Stimulated activated CD4-positive, alpha-beta T cell treated with anti-CD3 and anti-CD28 coated beads, Interleukin-1b, Interleukin-23, amount 100 ng/mL, for 48 hours (primary cell): ENCODE data around the gene PLEKHG2.
"Not testable (repeated sequence)": the region's sequence is repeated elsewhere in the genome, so short reads cannot be mapped to it uniquely, and the experiment has no call there.

Experiments used
- DNase-seq: peaks from one replicate; pipeline ENCODE4 v3.0.0-alpha.2; 2020

PLEKHG2 gene, protein sequence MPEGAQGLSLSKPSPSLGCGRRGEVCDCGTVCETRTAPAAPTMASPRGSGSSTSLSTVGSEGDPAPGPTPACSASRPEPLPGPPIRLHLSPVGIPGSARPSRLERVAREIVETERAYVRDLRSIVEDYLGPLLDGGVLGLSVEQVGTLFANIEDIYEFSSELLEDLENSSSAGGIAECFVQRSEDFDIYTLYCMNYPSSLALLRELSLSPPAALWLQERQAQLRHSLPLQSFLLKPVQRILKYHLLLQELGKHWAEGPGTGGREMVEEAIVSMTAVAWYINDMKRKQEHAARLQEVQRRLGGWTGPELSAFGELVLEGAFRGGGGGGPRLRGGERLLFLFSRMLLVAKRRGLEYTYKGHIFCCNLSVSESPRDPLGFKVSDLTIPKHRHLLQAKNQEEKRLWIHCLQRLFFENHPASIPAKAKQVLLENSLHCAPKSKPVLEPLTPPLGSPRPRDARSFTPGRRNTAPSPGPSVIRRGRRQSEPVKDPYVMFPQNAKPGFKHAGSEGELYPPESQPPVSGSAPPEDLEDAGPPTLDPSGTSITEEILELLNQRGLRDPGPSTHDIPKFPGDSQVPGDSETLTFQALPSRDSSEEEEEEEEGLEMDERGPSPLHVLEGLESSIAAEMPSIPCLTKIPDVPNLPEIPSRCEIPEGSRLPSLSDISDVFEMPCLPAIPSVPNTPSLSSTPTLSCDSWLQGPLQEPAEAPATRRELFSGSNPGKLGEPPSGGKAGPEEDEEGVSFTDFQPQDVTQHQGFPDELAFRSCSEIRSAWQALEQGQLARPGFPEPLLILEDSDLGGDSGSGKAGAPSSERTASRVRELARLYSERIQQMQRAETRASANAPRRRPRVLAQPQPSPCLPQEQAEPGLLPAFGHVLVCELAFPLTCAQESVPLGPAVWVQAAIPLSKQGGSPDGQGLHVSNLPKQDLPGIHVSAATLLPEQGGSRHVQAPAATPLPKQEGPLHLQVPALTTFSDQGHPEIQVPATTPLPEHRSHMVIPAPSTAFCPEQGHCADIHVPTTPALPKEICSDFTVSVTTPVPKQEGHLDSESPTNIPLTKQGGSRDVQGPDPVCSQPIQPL (N-terminal part only)

DNA sequence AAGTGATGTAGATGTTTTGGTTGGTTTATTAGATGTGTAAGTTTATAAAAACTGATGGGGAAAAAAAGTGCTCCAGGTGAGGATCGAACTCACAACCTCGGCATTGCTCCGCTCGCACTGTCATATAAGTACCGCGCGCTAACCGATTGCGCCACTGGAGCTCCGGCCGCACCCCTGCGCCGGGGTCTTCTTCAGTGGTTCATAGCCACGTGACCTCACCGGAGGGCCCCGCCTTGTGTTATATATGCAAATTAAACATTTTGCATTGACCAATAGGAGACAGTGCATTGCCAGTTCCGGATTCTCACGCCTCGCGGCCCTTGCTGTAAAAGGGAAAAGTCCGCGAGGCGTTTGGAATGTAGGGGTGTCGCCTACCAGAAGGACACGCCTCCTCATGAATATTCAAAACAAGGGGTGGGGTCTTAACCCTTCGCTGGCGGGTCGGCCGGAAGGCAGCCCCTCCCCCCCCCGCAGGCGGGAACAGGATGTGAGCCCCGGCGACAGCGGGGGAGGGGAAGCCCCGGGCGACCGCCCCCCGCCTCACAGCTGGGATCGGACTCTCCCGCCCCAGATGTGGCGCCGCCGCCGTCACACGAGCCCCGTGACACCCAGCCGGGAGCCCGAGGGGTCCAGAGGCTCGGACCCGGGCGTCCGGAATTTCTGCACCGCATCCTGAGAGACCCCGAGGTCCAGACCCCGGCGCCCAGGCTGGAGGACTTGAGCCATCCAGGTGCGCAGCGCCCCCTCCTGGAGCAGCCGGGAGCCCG is at the start of gene PLEKHG2:
PLEKHG2 (plus strand) TSS at position 570 of the 767 bp plus-strand sequence. CDS start 1,418 bp downstream, outside the sequence.
- peak; percentile 98 for DNase-seq

DNA sequence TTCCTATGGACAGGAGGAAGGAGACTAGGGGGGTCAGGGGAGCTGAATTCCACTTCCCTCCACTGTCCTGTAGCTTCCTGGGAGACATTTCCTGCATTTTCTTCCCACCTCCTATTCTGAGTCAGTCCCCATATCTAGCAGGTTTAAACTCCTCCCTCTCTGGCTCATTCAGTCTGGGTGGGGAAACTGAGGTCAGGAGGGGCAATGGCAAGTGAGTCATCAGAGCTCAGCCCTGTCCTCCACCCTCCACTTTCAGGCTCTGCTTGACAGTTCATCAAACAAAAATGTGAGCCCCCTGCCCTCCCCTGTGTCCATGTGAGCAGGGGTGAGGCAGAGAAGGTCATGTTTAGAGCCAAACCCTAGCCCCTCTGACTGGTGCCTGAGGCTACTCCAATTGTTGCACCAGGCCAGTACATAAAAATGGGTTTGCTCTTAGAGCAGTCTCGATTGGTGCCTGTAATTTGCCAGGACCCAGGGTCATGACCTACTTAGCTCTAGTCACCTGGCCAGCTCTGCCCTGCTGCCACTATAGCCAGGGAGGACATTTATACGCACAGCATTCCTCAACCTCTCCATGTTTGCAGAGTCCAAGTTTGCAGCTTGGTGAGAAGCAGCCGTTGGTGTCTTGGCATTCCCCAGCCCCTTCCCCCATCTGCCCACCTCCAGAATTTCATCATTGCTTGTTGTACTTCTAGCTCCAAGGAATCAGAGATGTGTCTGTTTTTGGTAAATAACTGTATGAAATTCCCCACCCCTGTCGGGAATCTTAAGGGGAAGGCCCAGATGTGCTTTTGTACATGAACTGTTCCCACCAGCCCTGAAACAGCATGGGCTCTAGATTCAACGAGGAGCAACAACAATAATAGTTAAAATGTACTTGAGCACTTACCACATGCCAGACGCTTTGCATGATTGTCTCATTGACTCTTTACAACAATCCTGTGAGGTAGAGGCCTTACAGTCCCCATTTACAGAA is 49.5 kb upstream of the PLEKHG2 start:
- DNase-seq: no peak

DNA sequence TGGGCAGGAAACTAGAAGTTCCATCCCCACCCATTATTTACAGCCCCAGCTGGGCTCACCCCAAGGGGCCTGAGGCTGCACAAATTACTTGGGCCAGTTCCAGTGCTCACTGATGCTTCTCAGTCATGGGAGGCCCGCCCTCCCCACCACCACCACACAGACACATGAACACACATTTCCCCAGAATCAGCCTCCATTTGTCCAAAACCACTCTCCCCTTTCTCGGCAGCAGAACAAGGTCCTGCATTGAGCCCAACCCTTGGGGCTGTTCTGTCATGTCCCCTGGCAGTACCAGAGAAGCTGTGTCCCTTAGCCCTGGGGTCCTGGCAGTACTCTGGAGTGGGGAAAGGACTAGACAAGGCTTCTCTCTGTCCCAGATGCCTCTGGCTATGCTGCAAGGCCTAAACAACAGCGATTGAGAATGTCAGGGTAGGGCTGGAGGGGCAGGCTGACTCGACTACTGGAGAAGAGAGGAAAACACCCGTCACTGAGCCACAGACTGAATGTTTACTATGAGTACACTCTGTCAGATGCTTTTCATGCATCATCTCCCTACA is 48.5 kb upstream of the PLEKHG2 start:
- peak; percentile 25 for DNase-seq

DNA sequence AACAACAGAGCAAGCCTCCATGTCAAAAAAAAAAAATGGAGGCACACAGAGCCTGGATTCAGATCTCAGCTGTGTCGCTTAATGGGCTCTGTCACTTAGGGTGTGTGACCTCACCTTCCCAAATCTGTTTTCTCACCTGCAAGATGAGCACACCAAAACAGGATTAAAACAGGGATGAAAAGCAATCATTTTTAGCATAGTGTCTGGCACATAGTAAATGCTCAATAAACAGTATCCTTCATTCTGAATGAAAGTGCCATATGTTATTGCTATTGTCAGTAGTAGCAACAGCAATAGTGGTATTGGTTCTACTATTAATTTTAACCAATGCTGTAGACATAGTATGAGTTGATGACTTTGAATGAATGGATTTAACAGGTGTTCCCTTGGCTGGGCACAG is 46.9 kb upstream of the PLEKHG2 start:
- no peak for DNase-seq

DNA sequence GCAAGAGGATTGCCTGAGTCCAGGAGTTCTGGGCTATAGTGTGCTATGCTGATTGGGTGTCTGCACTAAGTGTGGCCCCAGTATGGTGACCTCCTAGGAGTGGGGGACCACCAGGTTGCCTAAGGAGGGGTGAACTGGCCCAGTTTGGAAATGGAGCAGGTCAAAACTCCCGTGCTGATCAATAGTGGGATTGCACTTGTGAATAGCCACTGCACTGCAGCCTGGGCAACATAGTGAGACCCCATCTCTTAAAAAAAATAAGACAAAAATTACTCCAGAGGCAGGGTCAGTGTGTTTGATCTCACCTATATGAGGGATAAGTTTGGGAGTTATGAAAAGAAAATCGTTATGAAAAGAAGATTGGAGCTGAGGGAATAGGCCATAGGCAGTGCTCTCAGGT is 43.3 kb upstream of the PLEKHG2 start:
- no peak for DNase-seq

DNA sequence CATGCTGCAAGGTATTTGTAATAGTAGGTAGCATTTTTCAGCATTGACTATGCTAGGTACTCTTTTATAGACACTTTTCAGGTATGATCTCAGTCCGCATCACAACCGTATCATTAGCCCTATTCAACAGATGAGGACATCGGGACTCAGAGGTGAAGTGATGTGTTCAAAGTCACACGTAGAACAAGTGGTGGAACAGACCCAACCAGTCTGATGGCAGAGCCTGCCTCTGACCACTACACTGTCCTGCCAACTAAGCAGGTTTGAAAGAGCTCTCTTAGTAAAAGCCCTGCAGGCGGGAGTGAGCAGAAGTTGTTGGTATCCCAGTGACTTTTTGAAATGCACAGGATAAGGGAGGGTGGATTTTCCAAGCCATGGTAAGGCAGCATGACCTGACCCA is 41.7 kb upstream of the PLEKHG2 start:
- no peak for DNase-seq

DNA sequence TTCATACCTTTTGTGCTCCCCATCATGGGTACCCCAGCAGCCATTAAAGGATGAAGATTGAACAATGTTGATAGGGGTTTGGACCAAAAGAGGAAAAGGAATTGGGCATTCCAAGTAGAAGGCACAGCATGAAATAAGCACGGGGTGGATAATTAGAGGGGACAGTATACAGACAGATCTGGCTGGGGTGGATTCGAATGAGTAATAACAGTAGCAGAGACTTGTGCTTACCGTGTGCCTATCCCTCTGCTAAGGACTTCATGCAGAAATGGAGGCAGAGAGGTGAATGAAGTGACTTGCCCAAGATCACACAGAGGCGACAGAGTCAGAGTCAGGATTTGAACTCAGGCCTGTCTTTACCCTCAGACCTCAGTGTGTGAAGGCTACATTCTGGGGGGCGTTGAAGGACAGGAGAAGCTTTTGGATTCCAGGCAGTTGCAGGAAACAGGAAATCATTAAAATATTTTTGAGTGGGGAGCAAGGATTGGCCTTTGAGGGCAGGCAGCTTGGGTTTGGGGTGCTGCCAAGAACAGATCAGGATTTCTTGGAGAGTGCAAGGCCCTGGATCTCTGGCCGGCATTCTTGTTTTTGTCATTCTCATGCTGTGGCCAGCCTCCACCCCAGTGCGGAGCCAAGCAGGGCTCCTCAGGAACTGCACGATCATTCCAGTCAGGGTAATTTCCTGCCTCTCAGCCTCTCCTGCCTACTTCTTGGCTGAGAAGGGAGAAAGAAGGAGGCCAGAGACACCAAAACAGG is 40.2 kb upstream of the PLEKHG2 start:
- no peak for DNase-seq

DNA sequence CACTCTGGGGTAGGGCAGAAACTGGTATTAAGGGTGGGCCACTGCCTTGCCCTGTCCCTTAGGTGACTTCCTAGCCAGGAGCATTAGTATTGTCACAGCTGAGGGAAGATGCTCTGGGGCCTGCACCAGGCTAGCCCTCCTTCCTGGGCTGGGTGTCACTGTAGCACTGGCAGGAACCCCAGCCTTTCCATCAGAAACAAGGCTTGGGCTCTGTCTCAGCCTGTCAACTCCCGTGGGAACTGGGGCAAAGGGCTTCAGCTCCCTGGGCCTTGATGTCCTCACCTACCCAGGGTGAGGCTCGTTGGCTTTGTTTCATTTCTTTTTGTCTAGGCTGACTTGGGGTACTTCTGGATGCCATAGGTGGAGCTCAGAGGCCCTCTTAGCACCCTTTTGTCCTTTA is 39.5 kb upstream of the PLEKHG2 start:
- no peak for DNase-seq

DNA sequence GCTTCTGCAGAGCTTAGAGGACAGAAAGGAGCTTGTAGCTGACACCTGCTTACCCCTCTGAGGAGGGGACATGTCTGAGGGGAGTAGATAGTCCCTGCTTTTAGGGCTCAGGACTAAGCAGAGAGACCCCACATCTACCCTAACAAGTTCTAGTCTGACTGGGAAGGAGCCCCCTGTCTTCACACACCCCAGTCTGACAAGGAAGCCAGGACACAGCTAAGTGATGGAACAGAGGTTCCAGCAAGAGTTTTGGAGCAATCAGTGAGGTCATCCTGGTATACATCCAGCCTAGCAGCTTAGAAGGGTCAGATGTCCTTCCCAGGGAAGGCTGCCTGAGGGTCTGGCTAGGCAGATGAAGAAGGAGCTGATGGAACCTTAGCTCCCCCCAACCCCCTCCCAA is 36.5 kb upstream of the PLEKHG2 start:
- no peak for DNase-seq

DNA sequence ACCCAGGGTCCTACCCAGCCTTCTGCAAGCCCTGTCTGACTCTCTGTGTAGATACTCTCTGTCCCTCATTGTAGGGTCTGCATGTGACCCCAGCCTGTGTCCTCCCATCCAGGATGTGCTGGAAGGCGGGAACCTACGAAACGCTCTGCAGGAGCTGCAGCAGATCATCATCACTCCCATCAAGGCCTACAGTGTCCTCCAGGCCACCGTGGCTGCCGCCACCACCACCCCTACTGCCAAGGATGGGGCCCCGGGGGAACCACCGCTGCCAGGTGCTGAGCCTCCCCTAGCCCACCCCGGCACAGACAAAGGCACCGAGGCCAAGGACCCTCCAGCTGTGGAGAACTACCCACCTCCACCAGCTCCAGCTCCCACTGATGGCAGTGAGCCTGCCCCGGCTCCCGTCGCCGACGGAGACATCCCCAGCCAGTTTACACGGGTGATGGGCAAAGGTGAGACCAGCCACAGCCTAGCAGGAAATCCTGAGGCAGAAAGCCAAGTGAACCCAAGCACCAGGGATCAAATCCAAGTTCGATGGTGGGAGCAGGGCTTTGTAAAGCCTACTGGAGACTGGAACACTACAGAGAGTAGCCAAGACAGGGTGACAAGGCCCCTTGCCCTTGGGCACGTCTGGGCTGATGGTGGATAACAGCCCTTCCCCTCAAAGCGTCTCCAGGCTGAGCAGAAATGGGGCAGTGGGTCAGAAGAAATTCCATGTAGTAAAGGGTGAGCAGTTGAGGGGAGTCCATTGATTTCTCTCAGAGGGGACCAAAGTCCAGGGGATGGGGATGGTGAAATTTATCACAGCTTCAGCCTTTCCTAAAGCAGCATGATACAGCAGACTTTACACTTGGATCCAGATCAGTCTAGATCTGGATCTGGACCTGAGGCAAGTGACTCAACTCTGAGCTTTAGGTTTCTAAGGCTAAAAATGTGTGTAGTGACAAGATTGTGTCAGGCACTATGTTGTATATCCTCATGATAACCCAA is 34.8 kb upstream of the PLEKHG2 start:
- no peak for DNase-seq

DNA sequence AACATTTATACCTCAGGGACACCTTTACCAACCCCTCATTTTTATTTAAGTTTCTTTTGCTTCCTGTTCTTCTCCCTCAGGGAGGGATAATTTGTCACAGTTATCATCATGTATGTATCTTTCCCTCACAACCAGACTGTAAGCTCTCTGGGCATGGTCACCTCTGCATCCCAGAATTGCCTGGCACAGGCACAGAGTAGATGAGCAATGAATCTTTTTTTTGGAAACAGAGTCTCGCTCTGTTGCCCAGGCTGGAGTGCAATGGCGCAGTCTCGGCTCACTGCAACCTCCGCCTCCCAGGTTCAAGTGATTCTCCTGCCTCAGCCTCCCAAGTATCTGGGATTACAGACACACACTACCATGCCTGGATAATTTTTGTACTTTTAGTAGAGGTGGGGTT is 33.1 kb upstream of the PLEKHG2 start:
- not testable (repeated sequence) for DNase-seq

DNA sequence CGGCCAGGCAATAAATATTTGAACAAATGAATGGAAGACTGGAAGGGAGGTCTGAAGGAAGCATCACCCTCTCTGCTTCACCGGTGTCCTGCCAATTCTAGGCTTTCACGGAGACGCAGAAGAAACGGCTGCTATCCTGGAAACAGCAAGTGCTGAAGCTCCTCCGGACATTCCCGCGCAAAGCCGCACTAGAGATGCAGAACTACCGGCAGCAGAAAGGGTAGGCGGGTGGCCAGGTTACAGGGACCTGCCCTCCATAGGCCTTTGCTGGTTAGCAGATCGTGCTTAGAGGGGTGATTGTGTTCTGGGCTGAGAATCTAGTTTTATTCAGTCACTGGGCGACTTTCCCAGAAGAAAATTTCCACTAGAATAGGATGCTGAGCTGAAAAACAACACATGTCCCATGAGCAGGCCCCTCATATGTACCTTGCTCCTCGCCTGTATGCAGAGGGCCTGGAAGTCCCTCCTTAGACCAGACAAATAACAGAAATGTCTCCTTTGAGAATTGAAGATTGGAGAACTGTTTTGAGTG is 32.5 kb upstream of the PLEKHG2 start:
- no peak for DNase-seq

DNA sequence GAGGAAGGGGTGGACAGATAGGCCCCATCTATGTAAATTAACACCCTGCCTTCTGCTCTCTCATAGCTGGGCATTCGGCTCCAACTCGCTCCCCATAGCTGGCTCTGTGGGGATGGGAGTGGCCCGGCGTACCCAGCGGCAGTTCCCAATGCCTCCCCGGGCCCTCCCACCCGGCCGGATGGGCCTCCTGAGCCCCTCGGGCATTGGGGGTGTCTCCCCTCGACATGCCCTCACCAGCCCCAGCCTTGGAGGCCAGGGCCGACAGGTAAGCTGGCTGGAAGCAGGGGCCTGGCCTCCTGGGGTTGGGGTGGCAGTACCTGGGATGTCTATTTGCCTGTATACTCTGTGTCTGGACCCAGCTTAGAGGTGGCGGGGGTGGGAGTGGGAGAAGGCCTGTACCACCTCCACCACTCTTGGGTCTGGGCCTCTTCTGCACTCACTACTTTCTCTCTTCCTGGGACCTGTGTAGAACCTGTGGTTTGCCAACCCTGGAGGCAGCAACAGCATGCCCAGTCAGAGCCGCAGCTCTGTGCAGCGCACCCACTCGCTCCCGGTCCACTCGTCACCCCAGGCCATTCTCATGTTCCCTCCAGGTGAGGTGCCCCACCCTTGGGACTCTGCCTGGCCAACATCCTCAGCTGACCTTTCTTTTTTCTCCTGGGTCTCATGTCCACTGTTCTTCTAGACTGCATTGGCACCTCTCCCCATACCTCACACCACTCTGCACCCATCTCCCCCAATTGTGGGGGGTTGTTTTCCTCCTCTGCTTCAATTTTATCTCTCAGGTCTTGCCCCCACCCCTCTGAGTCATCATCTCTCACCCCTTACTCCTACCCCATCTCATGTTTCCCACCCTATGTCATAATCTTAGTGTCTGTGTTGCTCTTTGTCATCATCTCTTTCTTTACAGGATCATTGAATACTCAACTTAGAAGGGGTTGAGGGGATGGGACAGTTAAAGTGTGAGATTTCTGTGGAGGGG is 31.7 kb upstream of the PLEKHG2 start:
- no peak for DNase-seq

DNA sequence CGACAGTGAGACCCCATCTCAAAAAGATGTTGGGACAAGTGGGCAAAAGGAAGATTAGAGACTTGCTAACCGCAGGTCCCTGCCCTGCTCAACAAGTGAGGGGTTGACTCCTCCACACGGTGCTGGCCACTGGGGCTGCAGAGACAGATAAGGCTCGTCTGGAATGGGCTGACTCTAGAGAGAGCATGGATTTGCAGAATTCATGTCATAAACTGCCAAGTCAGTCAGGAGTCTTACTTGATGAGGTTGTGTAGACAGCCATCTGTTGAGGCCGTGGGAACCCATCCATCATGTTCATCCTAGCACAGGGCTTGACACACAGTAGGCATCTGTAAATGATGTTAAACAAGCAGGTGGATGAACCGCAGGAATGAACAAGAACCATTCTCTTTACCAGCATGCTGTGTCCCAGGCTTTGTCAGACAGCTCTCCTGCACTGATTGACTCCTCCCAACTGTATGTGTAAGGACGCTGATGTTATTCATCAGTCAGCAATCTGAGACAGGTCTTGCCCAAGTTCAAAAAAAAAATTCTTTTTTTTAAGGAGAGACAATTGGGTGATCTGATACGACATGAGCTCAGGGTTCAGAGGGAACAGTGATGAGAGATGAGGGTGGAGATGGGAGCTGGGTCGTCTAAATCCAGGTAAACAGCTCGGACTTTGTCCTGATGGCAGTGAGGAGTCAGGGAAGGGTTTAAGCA is 30.4 kb upstream of the PLEKHG2 start:
- no peak for DNase-seq

DNA sequence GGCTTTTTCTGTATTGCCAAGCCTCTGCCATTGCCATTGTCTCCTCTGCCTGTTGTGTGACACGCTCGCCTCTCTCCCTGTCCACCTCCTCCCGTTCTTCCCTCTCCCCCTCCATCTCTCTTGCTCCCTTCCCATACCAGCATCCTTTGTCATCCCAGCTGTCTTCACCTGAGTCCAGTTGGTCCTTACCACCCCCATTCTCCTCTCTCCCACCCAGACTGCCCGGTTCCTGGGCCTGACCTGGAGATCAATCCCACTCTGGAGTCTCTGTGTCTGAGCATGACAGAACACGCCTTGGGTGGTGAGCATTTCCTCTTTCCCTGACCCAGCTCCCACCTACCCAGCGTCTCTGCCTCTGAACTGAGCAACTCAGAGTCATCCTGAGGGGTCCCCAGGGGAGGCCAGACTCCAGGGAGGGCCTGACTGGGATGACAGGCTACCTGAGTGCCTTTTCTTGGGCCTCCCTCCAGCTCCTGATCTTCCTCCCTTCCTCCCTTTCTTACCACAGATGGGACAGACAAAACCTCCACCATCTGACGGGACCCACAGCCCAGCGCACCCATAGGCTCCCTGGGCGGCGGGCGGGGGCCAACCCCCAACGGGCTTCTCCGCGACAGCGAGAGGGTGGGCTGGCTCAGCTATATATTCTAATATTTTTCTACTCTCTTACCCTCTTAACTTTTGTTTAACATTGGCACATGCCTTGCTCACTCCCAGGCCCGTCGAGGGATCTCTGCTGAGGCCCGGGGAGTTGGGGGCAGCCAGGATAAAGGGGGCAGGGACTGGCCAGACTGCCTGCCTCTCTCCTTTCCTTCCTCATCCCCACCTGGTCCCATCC is 29.3 kb upstream of the PLEKHG2 start:
- DNase-seq: no peak
